HepG2 (cell line): ENCODE data around the gene LRIG1. TPM values are rescaled to one million over a fixed set of nuclear protein-coding genes. Genes with fewer than 3 reads are reported as not detected.

ENCODE experiments used
- ATAC-seq: fragments of 200-7000 bp; cut with Tn5 transposase; 3 replicates; pipeline ENCODE4 v1.9.1; 2020; ENCODE audit warnings: mild to moderate bottlenecking, moderate library complexity
- BruUV-seq: library from RNA; stranded (reverse); fragments of 400-500 nt; replicated peaks from 2 replicates; lab custom pipeline; 2021; lab: Mats Ljungman, UMichigan
- CTCF ChIA-PET: fragments of 300-600 bp; formaldehyde crosslinking; extraction: SDS; loops from one replicate; lab custom pipeline; 2021; ENCODE audit warnings: low total read pairs, inconsistent platforms, low intra/inter-chr PET ratio; lab: Yijun Ruan, JAX
- POLR2A ChIA-PET: fragments of 350-600 bp; sonication (Branson Sonifier 250); formaldehyde crosslinking; loops from one replicate; lab custom pipeline; 2020; ENCODE audit warnings: antibody characterized with exemption, inconsistent platforms; lab: Yijun Ruan, JAX
- DNase-seq: peaks from one replicate; pipeline ENCODE4 v3.0.0-alpha.2; 2015; ENCODE audit warnings: low spot score
- FAIRE-seq: peaks from 3 replicates; lab custom pipeline; 2011; peaks lifted over from hg19 to GRCh38; lab: Jason Lieb, UNC
- H2AFZ ChIP-seq: one replicate; pipeline ENCODE4 v1.6.1; 2011; ENCODE audit warnings: low read length, inconsistent platforms
- H3K27ac ChIP-seq: fragments of 300-600 bp; 3 replicates; pipeline ENCODE4 v1.8.0; 2011; ENCODE audit warnings: mixed run types, mild to moderate bottlenecking, mixed read lengths, low read length, inconsistent platforms; ENCODE audit not compliant: insufficient read depth; ENCODE audit errors: extremely low read length
- H3K27me3 ChIP-seq, 2 experiments: fragments of 200-600 bp in 1 of 2; 2 replicates in 1 of 2; 3 replicates in 1 of 2; pipeline versions ENCODE4 v1.6.0 to v1.8.0; 2011; ENCODE audit warnings: low read length in 2 of 2, mild to moderate bottlenecking in 2 of 2, moderate library complexity in 2 of 2, inconsistent platforms in 1 of 2; ENCODE audit not compliant: insufficient read depth in 2 of 2, control insufficient read depth in 1 of 2
- H3K36me3 ChIP-seq, 2 experiments: fragments of 200-600 bp in 1 of 2; replicated peaks in 1 of 2; 2 replicates in 1 of 2; 3 replicates in 1 of 2; pipeline versions ENCODE4 v1.5.1 to v1.8.0; 2011; ENCODE audit warnings: low read length in 2 of 2, inconsistent platforms in 1 of 2; ENCODE audit not compliant: insufficient read depth in 2 of 2, control insufficient read depth in 1 of 2
- H3K4me1 ChIP-seq: 2 replicates; pipeline ENCODE4 v1.5.1; 2012; ENCODE audit warnings: low read length, inconsistent platforms; ENCODE audit not compliant: insufficient read depth
- H3K4me2 ChIP-seq: 2 replicates; pipeline ENCODE4 v1.6.0; 2011; ENCODE audit warnings: low read depth, low read length, inconsistent platforms
- H3K4me3 ChIP-seq, 3 experiments: fragments of 200-600 bp in 1 of 3; sonication (generic), shearing (Covaris generic) in 1 of 3; replicated peaks in 1 of 3; 2 replicates each; pipeline ENCODE4 v1.5.1; 2011 to 2016; ENCODE audit warnings: low read length in 3 of 3, inconsistent platforms in 2 of 3, low read depth in 2 of 3, mild to moderate bottlenecking in 2 of 3, control low read depth in 1 of 3, mixed read lengths in 1 of 3; ENCODE audit not compliant: insufficient read depth in 1 of 3
- H3K79me2 ChIP-seq: one replicate; pipeline ENCODE4 v1.6.1; 2011; ENCODE audit warnings: low read length, inconsistent platforms; ENCODE audit not compliant: insufficient read depth
- H3K9ac ChIP-seq: 2 replicates; pipeline ENCODE4 v1.6.0; 2011; ENCODE audit warnings: mild to moderate bottlenecking, low read depth, low read length, inconsistent platforms; ENCODE audit not compliant: insufficient read depth
- H3K9me3 ChIP-seq: 2 replicates; pipeline ENCODE4 v1.5.1; 2012; ENCODE audit warnings: mild to moderate bottlenecking, low read length
- H4K20me1 ChIP-seq: 2 replicates; pipeline ENCODE4 v1.6.0; 2011; ENCODE audit warnings: inconsistent platforms, mild to moderate bottlenecking, low read length, moderate library complexity; ENCODE audit not compliant: insufficient read depth
- ASH2L ChIP-seq: fragments of 300-600, 200-600 bp; sonication (generic); IDR thresholded peaks from 2 replicates; pipeline ENCODE4 v1.7.0; 2017; ENCODE audit warnings: low read depth, mild to moderate bottlenecking, moderate library complexity, mixed read lengths, low read length; ENCODE audit not compliant: insufficient read length
- BRD4 ChIP-seq: sonication (generic); formaldehyde crosslinking; IDR thresholded peaks from 2 replicates; pipeline ENCODE4 v1.4.0; 2020; ENCODE audit warnings: missing genetic modification reagents
- HOXA3 ChIP-seq: sonication (generic); formaldehyde crosslinking; IDR thresholded peaks from 2 replicates; pipeline ENCODE4 v1.5.0; 2020; ENCODE audit warnings: missing genetic modification reagents
- JUN ChIP-seq: sonication (generic); formaldehyde crosslinking; IDR thresholded peaks from 2 replicates; pipeline ENCODE4 v1.4.0; 2020; ENCODE audit warnings: mild to moderate bottlenecking, missing genetic modification reagents
- PRMT3 ChIP-seq: sonication (generic); formaldehyde crosslinking; IDR thresholded peaks from 2 replicates; pipeline ENCODE4 v1.8.1; 2022; ENCODE audit warnings: low read depth, mild to moderate bottlenecking, moderate library complexity, missing genetic modification reagents, borderline replicate concordance
- RBFOX2 ChIP-seq: fragments of 200-400 bp; formaldehyde crosslinking; IDR thresholded peaks from 2 replicates; pipeline ENCODE4 v1.6.1; 2017; ENCODE audit warnings: low read depth, mild to moderate bottlenecking, low read length
- RBM22 ChIP-seq: fragments of 200-400 bp; formaldehyde crosslinking; optimal IDR thresholded peaks from 2 replicates; pipeline ENCODE3; 2017; ENCODE audit warnings: mild to moderate bottlenecking, low read length, moderate library complexity
- SAP130 ChIP-seq: IDR thresholded peaks from 2 replicates; pipeline ENCODE4 v1.6.1; 2016; ENCODE audit warnings: low read depth
- SIN3A ChIP-seq: IDR thresholded peaks from 2 replicates; pipeline ENCODE4 v1.6.1; 2011; ENCODE audit warnings: low read depth, mild to moderate bottlenecking, control low read depth, low read length, borderline replicate concordance
- TEAD3 ChIP-seq: optimal IDR thresholded peaks from 2 replicates; pipeline ENCODE3; 2016; ENCODE audit warnings: borderline replicate concordance
- XRCC5 ChIP-seq: fragments of 200-400 bp; formaldehyde crosslinking; optimal IDR thresholded peaks from 2 replicates; pipeline ENCODE3; 2017; ENCODE audit warnings: mild to moderate bottlenecking, low read length
- ZBTB20 ChIP-seq: sonication (generic); formaldehyde crosslinking; IDR thresholded peaks from 2 replicates; pipeline ENCODE4 v1.8.1; 2023; ENCODE audit warnings: missing genetic modification reagents, low read depth, mild to moderate bottlenecking, borderline replicate concordance
- ZNF235 ChIP-seq: sonication (generic); formaldehyde crosslinking; IDR thresholded peaks from 2 replicates; pipeline ENCODE4 v1.8.1; 2023; ENCODE audit warnings: mild to moderate bottlenecking, missing genetic modification reagents, borderline replicate concordance
- ZNF530 ChIP-seq: sonication (generic); formaldehyde crosslinking; IDR thresholded peaks from 2 replicates; pipeline ENCODE4 v1.5.0; 2020; ENCODE audit warnings: low read depth, mild to moderate bottlenecking, missing genetic modification reagents
- ZNF564 ChIP-seq: sonication (generic); formaldehyde crosslinking; IDR thresholded peaks from 2 replicates; pipeline ENCODE4 v1.8.1; 2023; ENCODE audit warnings: mild to moderate bottlenecking, missing genetic modification reagents
- ZSCAN20 ChIP-seq: sonication (generic); formaldehyde crosslinking; IDR thresholded peaks from 2 replicates; pipeline ENCODE4 v1.4.0; 2020; ENCODE audit warnings: missing genetic modification reagents, mild to moderate bottlenecking, borderline replicate concordance
- WGBS: methylation state at CpG from one replicate; pipeline ENCODE4 v1.1.6; 2017; ENCODE audit warnings: low lambda C conversion rate; 5-methylcytosine and 5-hydroxymethylcytosine counted together
- in situ Hi-C: cut with HindIII; loops from 2 replicates; pipeline ENCODE4 v1.10.0; 2017; ENCODE audit warnings: low pct_unique_long_range_greater_than_20kb; ENCODE audit not compliant: extremely low pct_ligation_motif_present
- intact Hi-C: fragments of 100-400 bp; cut with micrococcal nuclease; formaldehyde crosslinking; loops from one replicate; pipeline ENCODE4 v1.10.0; 2022; ENCODE audit not compliant: unreplicated experiment
- polyA plus RNA-seq, 8 experiments: library from polyadenylated mRNA; depleted of rRNA in 3 of 8; stranded (reverse) in 7 of 8; unstranded in 1 of 8; fragments of >200 nt; fragmentation: Illumina TruSeq in 4 of 8; extraction: Trizol in 4 of 8; gene quantifications; 2 replicates each; pipeline versions ENCODE4 v1.2.1 to v1.2.3, GENCODE V29; 2011 to 2016; ENCODE audit warnings: low read depth in 4 of 8, missing spikeins in 1 of 8, mixed read lengths in 1 of 8; ENCODE audit not compliant: insufficient read depth in 1 of 8
- total RNA-seq, 5 experiments: library from RNA; depleted of rRNA; stranded (reverse); fragments of >200 nt; fragmentation: Illumina TruSeq; extraction: Trizol; gene quantifications; 2 replicates each; pipeline ENCODE4 v1.2.3, GENCODE V29; 2016; ENCODE audit warnings: low read depth in 1 of 5
- TF ChIP-seq, protein P1 (sequence below): sonication (generic); formaldehyde crosslinking; conservative IDR thresholded peaks from 2 replicates; pipeline ENCODE4 v1.4.0; 2020; ENCODE audit warnings: missing genetic modification reagents
- TF ChIP-seq, protein P2 (sequence below): sonication (generic); formaldehyde crosslinking; IDR thresholded peaks from 2 replicates; pipeline ENCODE4 v1.4.0; 2020; ENCODE audit warnings: missing genetic modification reagents, borderline replicate concordance

Gene LRIG1
- total and polyA plus RNA-seq, 2 of the 13 experiments (the other 11 are each of a cell fraction or from before 2014, with no cell fraction given): 17.8 to 24.8 TPM

DNA sequence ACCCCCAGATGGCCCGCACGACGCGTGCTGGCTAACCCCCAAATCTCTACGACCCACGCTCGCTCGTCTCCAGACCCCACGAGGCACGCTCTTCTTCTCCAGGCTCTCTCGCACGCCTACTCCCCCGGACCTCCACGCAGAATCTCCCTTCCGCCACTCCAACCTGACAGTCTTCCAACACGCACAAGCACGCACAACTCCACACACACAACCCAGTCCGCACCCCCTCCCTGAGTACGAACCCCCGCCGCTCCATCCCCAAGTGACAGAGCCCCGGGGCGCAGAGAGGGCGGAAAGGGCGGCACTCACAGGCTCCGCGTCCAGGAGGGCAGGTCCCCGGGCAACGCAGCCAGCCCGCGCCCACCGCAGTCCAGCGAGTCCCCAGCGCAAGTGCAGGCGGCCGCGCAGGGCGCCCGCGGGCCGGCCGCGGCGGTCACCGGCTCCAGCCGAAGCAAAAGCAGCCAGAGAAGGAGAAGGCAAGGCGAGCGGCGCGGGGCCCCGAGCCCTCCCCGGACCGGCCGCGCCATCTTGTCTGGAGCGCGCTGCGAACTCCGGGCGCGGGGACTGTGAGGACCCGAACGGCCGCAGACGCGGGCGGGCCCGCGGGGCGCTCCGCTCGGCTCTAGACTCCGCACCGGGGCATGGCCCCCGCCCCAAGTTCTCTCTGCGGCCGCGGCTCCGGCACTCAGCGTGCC is 794 bp downstream of the LRIG1 start:
- FAIRE-seq: no peak
- POLR2A ChIA-PET: interaction anchor here (0.9 to 2.5 kb wide), 3 partner anchors 10 to 37 kb away, joined by 4 to 8 read pairs (median 4); no protein-coding TSS in a partner anchor
- Histone ChIP-seq H3K4me2 (peak overlapping the region; percentile 85), H3K27ac (peak overlapping the region; percentile 71), H2AFZ (no peak overlapping the region), H3K79me2 (peaks cover 51% of the 10 kb centered on the region), H3K27me3 (peaks cover 0 to 14% of the 10 kb centered on the region in 2 experiments; a peak in 3 of 5 replicates), H3K4me3 (peak overlapping the region; percentile 83 to 96 (median 94)), H3K9me3 (no peaks in the 10 kb centered on the region), H3K4me1 (peaks cover 71% of the 10 kb centered on the region), H3K36me3 (no peaks in the 10 kb centered on the region), H3K9ac (peak overlapping the region; percentile 89), H4K20me1 (peaks cover 3% of the 10 kb centered on the region; the same call in 1 of the 2 replicates)
- intact Hi-C loops: loop anchor here (2.0 to 10.0 kb wide), 5 partner anchors 37 to 322 kb away; no protein-coding TSS in a partner anchor
- CTCF ChIA-PET: no interaction called here
- 0% methylated on average over 27 of the region's 80 CpGs for WGBS
- BruUV-seq: no TSS peak
- no peak for DNase-seq
- peak; percentile 48 for ATAC-seq
- in situ Hi-C loops: loop anchor here (5.0 kb wide), 1 partner anchor 93 kb away; no protein-coding TSS in a partner anchor
- 0 out of 2 replicates have a peak, but pooled peaks have one; percentile 21 for TF ChIP-seq BRD4 (CRISPR knock-in tag)
- peak; percentile 45 for TF ChIP-seq RBFOX2
- TF ChIP-seq RBM22: no peak
- no peak for TF ChIP-seq ZNF530 (CRISPR knock-in tag)
- peak; percentile 11 for TF ChIP-seq XRCC5
- TF ChIP-seq SAP130 (CRISPR knock-in tag): 0 out of 2 replicates have a peak, but pooled peaks have one; percentile 26
- TF ChIP-seq ZSCAN20 (CRISPR knock-in tag): peak; percentile 69; the same call in 1 of the 2 replicates
- TF ChIP-seq, protein P1, sequence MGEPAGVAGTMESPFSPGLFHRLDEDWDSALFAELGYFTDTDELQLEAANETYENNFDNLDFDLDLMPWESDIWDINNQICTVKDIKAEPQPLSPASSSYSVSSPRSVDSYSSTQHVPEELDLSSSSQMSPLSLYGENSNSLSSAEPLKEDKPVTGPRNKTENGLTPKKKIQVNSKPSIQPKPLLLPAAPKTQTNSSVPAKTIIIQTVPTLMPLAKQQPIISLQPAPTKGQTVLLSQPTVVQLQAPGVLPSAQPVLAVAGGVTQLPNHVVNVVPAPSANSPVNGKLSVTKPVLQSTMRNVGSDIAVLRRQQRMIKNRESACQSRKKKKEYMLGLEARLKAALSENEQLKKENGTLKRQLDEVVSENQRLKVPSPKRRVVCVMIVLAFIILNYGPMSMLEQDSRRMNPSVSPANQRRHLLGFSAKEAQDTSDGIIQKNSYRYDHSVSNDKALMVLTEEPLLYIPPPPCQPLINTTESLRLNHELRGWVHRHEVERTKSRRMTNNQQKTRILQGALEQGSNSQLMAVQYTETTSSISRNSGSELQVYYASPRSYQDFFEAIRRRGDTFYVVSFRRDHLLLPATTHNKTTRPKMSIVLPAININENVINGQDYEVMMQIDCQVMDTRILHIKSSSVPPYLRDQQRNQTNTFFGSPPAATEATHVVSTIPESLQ: no peak
- TF ChIP-seq ASH2L: peak; percentile 40
- TF ChIP-seq SIN3A: peak; percentile 46; the same call in 1 of the 2 replicates
- TF ChIP-seq ZBTB20: peak; percentile 37; the same call in 1 of the 2 replicates
- 0 out of 2 replicates have a peak, but pooled peaks have one; percentile 7 for TF ChIP-seq JUN (CRISPR knock-in tag)
- TF ChIP-seq TEAD3: no peak
- TF ChIP-seq, protein P2, sequence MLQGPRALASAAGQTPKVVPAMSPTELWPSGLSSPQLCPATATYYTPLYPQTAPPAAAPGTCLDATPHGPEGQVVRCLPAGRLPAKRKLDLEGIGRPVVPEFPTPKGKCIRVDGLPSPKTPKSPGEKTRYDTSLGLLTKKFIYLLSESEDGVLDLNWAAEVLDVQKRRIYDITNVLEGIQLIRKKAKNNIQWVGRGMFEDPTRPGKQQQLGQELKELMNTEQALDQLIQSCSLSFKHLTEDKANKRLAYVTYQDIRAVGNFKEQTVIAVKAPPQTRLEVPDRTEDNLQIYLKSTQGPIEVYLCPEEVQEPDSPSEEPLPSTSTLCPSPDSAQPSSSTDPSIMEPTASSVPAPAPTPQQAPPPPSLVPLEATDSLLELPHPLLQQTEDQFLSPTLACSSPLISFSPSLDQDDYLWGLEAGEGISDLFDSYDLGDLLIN (CRISPR knock-in tag): peak; percentile 51; the same call in 1 of the 2 replicates
- no peak for TF ChIP-seq ZNF235 (CRISPR knock-in tag)
- 0 out of 2 replicates have a peak, but pooled peaks have one; percentile 20 for TF ChIP-seq PRMT3 (CRISPR knock-in tag)
- peak; percentile 34; the same call in 1 of the 2 replicates for TF ChIP-seq HOXA3 (CRISPR knock-in tag)
- 0 out of 2 replicates have a peak, but pooled peaks have one; percentile 2 for TF ChIP-seq ZNF564
